K562 (cell line): Measurements from ENCODE around the gene WWOX. TPM values are rescaled to one million over a fixed set of nuclear protein-coding genes. Genes with fewer than 3 reads are reported as not detected.

ENCODE experiments used
- MLX ChIP-seq, 2 experiments: fragments of 450-650 bp in 1 of 2; sonication (generic) in 1 of 2; formaldehyde crosslinking; conservative IDR thresholded peaks; 2 replicates each; pipeline versions ENCODE4 v1.4.0 to v1.8.1; 2020 to 2022; ENCODE audit warnings: mild to moderate bottlenecking in 1 of 2, missing genetic modification reagents in 1 of 2
- ZBTB40 ChIP-seq, 2 experiments: fragments of 450-650 bp in 1 of 2; sonication (generic) in 1 of 2; formaldehyde crosslinking in 1 of 2; IDR thresholded peaks; 2 replicates each; pipeline versions ENCODE4 v1.7.1 to v1.9.0; 2016 to 2022; ENCODE audit warnings: inconsistent platforms in 1 of 2, mild to moderate bottlenecking in 1 of 2, missing genetic modification reagents in 1 of 2
- polyA plus RNA-seq, 8 experiments: library from polyadenylated mRNA; depleted of rRNA in 4 of 8; stranded (reverse) in 5 of 8; unstranded in 3 of 8; fragments of >200 nt; fragmentation: Nextera tagmentation in 2 of 8; fragmentation: Illumina TruSeq in 1 of 8; extraction: Ambion mirVana in 2 of 8; extraction: Trizol in 1 of 8; gene quantifications; 2 replicates each; pipeline versions ENCODE4 v1.2.1 to v1.2.3, GENCODE V29; 2011 to 2014; ENCODE audit warnings: inconsistent platforms in 1 of 8, missing spikeins in 1 of 8
- total RNA-seq, 7 experiments: library from RNA; depleted of rRNA in 6 of 7; stranded (reverse); fragments of >200 nt in 6 of 7; fragmentation: Illumina TruSeq in 2 of 7; extraction: Trizol in 2 of 7; gene quantifications; 2 replicates each; pipeline versions ENCODE4 v1.2.1 to v1.2.3, GENCODE V29; 2011 to 2021; ENCODE audit warnings: low replicate concordance in 1 of 7

The WWOX gene
- total and polyA plus RNA-seq, 9 of the 15 experiments (the other 6 are each of a cell fraction or from before 2014, with no cell fraction given) = 1.6 to 22.7 (median 8.1) TPM

- TF ChIP-seq MLX (CRISPR knock-in tag; conservative IDR thresholded peaks at IDR 0.05) = no peak
- peak; percentile 82 for TF ChIP-seq ZBTB40 (IDR thresholded peaks at IDR 0.05)
- no peak for TF ChIP-seq ZBTB40 (CRISPR knock-in tag; IDR thresholded peaks at IDR 0.05)
Measured at GRCh38 chr16:79190542-79190941, 1091.1 kb downstream of the WWOX start (continued).
